Motor neuron (in vitro differentiated cells): Measurements from ENCODE around the gene GBP5. TPM values are rescaled to one million over a fixed set of nuclear protein-coding genes. Genes with fewer than 3 reads are reported as not detected.
"Not testable (repeated sequence)": the region's sequence is repeated elsewhere in the genome, so short reads cannot be mapped to it uniquely, and the experiment has no call there.

ENCODE experiments used
- ATAC-seq, 8 experiments: fragments of 200-7000 bp; cut with Tn5 transposase; replicated peaks in 6 of 8; 2 replicates each; pipeline ENCODE4 v1.8.0; 2021; ENCODE audit warnings: mild to moderate bottlenecking in 8 of 8, moderate library complexity in 8 of 8
- H3K27ac ChIP-seq, 2 donors: fragments of 250-450 bp; sonication (Bioruptor Pico); 2 replicates each; pipeline ENCODE4 v1.9.0; 2021; ENCODE audit warnings: antibody characterized with exemption in 2 of 2, mild to moderate bottlenecking in 2 of 2, moderate library complexity in 1 of 2
- H3K4me1 ChIP-seq, 2 donors: fragments of 250-450 bp; sonication (Bioruptor Pico); replicated peaks in 1 of 2; 2 replicates each; pipeline ENCODE4 v1.6.1; 2021; ENCODE audit warnings: antibody characterized with exemption in 2 of 2, mild to moderate bottlenecking in 2 of 2, moderate library complexity in 1 of 2
- H3K4me3 ChIP-seq, 5 donors: fragments of 250-450 bp; sonication (Bioruptor Pico); 2 replicates each; pipeline ENCODE4 v1.9.0; 2021; ENCODE audit warnings: antibody characterized with exemption in 5 of 5, mild to moderate bottlenecking in 5 of 5, moderate library complexity in 4 of 5
- WGBS, 10 experiments: fragments of 450-650 bp; shearing (Covaris generic); methylation state at CpG; one replicate each; pipeline ENCODE4 v1.0.0; 2022; 5-methylcytosine and 5-hydroxymethylcytosine counted together
- in situ Hi-C, 9 experiments: fragments of 400-800 bp; cut with MboI; loops; one replicate each; pipeline ENCODE4 v1.15.0; 2021; ENCODE audit warnings: low sequenced_read_pairs in 9 of 9, low pct_unique_long_range_greater_than_20kb in 2 of 9; ENCODE audit not compliant: unreplicated experiment in 9 of 9
- total RNA-seq, 8 experiments: library from RNA; unstranded; fragments of 300-600 nt; gene quantifications; 2 replicates each; pipeline versions ENCODE4 v1.2.3 to v1.2.4, GENCODE V29; 2022

The GBP5 gene
- total RNA-seq, 8 experiments from 2014 or later = under 0.01 to 2.5 (median 0.47) TPM; not detected in 1

DNA sequence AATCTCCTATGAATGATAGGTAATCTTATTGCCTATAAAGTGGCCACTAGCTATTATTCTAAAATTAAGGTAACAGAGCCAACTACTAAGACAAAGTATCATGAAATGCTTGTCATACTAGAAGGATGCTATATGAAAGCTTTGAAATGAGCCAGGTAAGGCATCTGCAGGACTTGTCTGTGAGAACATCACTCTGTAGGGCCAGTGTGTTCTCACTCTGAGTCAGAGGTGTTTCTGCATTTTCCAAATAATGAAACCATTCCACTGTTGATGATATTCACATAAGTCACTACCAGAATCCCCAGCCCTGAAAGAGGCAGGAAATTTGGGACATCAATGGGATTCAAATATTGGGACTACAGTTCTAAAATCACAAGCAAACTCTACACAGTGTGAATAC lies 25.8 kb upstream of the GBP5 start:
- ATAC-seq = peak in 3 of 8 experiments; percentile 16 to 43 (median 42)
- in situ Hi-C loops = no loop called here
- Histone ChIP-seq H3K4me1 (no peaks in the 10 kb centered on the region), H3K27ac (no peak overlapping the region), H3K4me3 (no peak overlapping the region)

DNA sequence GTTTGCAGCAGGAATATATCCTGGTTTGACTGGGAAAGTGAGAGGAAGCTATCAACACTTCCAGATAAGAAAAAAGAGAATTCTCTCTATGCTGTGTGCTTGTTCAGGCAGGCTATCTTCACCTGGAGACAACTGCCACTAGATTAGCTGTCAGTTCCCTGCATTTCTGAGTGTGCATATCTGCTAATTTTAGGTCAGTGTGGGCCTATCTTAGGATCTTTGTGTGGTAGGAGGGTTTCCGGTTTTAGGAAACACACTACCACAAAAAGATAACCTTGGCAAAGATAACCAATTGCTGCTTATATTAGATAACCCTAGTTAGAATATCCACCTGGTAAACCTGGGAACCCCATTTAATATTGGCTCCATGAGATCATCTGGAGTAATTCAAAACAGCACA lies 22.5 kb upstream of the GBP5 start:
- H3K4me1 ChIP-seq = no peaks in the 10 kb centered on the region
- in situ Hi-C loops = no loop called here
- ATAC-seq = no peak
- H3K27ac ChIP-seq = no peak overlapping the region
- WGBS, 10 experiments = 33 to 100% (median 91%) methylated on average over 1 of the region's 1 CpG; no CpG with 5 or more reads in 4 of the 10 experiments
- H3K4me3 ChIP-seq = no peak overlapping the region

DNA sequence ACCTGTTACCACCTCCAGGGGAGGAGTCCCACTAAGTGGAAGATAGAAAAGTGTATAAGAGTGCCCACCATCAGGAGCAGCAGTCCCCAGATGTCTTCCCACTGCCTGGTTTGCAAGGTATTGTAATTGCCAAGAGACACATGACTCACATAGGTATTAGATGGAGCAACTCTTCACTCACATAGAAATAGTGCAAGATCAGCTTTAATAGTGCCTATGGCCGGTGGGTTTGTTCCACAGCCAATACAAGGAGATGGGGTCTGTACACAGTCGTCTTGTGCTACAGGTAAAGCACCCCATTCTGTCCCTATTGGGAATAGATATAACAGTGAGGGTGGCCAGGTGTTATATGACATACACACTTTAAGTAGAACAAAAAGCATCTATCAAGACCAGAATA lies 18.6 kb upstream of the GBP5 start:
- Histone ChIP-seq H3K4me3 (no peak overlapping the region), H3K27ac (no peak overlapping the region), H3K4me1 (no peaks in the 10 kb centered on the region)
- 40 to 82% (median 64%) methylated on average over 1 to 2 of the region's 2 CpGs; no CpG with 5 or more reads in 4 of the 10 experiments for WGBS, 10 experiments
- in situ Hi-C loops = no loop called here
- no peak for ATAC-seq

DNA sequence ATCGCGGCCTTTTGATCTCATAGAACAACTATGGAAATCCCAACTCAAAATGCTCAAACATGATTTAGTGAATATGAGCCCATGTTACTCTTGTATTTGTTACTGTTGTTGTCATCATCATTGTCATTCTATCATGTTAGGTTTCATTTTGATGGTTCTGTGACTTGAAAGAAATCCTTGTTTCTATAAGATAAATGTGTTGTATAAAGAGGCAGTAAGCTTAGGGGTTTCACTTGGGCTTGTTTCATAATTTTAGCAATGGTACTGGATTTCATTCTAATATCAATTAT lies 15.3 kb upstream of the GBP5 start:
- in situ Hi-C loops = no loop called here
- H3K27ac ChIP-seq = no peak overlapping the region
- no peak for ATAC-seq
- H3K4me1 ChIP-seq = no peaks in the 10 kb centered on the region
- 88 to 100% (median 97%) methylated on average over 2 of the region's 2 CpGs; no CpG with 5 or more reads in 3 of the 10 experiments for WGBS, 10 experiments
- no peak overlapping the region for H3K4me3 ChIP-seq

DNA sequence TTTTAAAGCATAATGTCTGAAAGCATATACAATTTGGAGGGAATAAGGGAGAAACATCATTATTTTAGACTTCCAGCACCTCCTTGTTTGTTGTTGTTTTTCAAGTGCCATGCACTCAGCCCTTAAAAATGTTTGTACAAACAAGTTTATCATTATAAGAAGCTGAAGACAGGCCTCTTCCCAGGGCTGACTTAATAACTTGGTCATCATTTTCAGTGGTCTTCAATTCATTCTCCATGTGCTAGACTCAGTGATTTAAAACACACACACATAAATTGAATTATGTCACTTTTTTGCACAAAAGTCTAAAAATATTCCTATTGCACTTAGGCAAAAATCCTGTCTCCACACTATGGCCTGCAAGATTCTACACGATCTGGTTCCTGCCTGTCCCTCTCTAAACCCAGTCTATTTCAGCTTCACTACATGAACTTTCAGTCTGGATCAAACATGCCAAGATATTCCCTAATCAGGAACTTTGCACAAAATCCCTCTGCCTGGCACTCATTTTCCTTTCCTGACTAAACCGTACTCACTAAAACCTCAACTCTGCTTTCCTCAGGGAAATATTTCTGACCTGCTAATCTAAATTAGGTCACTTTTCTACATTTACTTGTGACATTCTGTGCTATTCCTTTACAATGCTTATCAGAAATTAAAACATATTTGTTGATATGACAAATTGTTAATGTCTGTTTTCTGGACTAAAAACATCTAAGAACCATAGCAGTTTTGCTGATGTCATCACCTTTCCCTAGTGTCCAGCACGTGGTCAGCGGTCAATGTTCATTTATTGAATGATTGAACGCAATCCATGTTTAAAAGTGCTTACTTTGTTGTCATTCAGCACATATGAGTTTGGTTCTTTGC lies 14.8 kb upstream of the GBP5 start:
- no peak overlapping the region for H3K4me3 ChIP-seq
- H3K27ac ChIP-seq = no peak overlapping the region
- no peak for ATAC-seq
- in situ Hi-C loops = no loop called here
- 37 to 86% (median 64%) methylated on average over 1 to 5 of the region's 5 CpGs; no CpG with 5 or more reads in 1 of the 10 experiments for WGBS, 10 experiments
- no peaks in the 10 kb centered on the region for H3K4me1 ChIP-seq

DNA sequence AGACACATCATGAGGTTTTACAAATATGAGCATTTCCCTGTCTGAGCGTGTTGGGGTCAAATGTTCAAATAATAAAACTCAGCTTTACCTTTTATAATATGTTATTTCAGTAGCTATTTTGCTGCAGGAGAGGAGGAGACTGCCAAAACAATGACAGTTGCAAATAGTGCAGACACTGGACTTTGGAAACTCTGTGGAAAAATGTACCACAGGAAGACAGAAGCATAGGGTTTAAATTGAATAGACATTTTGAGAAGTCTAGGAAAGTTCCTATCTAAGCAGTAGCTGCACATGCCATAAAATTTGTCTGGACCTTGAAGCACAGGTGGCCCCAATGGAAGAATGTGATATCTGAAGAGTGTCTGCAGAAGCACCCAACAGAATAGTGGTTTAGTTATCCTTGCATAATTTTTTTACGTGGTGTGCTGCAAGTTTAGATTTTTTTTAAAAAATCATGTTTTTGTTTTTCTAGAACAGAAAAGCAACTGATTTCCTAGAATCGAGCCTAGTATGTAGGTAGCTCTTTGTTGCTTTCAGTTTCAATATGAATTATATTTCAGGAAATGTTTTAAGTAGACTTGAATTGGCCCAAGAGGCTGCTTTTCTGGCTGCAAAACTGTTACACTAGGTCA lies 14.0 kb upstream of the GBP5 start:
- Histone ChIP-seq H3K27ac (no peak overlapping the region), H3K4me3 (no peak overlapping the region), H3K4me1 (no peaks in the 10 kb centered on the region)
- in situ Hi-C loops = no loop called here
- ATAC-seq = peak in 1 of 8 experiments; percentile 31
- 26 to 89% (median 69%) methylated on average over 1 to 3 of the region's 3 CpGs for WGBS, 10 experiments

DNA sequence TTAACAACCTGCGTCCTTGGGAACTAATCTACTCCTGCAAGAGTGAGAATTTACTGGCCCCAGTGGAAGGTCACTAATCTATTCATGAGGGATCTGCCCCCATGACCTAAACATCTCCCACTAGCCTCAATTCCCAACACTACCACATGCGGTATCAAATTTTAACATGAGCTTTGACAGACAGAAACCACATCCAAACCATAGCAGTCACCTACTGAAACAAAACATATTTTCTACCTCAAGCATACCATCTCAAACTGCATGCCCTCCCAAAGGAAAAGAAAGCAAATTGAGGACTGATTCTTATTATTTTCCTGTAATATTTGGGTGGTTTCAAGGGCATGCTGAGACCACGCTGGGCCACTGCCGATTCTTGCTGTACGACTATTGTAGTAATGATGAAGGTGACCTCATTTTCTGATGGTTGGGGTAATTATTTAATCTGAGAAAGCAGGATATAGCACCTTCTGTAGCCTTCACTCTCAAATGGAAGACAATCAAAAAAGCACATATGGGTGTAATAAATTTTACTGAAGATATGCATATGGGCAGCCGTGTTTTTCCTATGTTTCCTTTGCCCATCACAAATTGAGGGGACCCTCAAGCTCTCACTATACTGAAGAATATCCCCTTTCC lies 13.2 kb upstream of the GBP5 start:
- WGBS, 10 experiments = 57 to 100% (median 84%) methylated on average over 1 to 6 of the region's 6 CpGs
- no peaks in the 10 kb centered on the region for H3K4me1 ChIP-seq
- in situ Hi-C loops = no loop called here
- H3K27ac ChIP-seq = no peak overlapping the region
- no peak overlapping the region for H3K4me3 ChIP-seq
- ATAC-seq = no peak

DNA sequence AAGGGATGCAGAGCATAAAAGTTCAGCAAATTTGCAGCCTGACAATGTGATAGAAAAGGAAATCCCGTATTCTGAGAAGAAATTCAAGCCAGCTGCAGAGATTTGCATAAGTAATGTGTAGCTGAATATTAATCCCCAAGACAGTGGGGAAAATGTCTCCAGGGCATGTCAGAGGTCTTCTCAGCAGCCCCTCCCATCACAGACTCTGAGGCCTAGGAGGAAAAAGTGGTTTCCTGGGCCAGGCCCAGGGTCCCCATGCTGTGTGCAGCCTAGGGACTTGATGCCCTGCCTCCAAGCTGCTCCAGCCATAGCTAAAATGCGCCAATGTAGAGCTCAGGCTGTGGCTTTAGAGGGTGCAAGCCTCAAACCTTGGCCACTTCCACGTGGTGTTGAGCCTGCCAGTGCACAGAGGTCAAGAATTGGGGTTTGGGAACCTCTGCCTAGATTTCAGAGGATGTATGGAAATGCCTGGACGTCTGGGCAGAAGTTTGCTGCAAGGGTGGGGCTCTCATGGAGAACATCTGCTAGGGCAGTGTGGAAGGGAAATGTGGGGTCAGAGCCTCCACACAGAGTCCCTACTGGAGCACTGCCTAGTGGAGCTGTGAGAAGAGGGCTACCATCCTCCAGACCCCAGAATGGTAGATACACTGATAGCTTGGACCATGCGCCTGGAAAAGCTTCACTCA lies 11.6 kb upstream of the GBP5 start:
- peak in 3 of 8 experiments; percentile 56 to 75 (median 68) for ATAC-seq
- H3K27ac ChIP-seq, in situ Hi-C loops, H3K4me1 ChIP-seq, H3K4me3 ChIP-seq: not testable (repeated sequence)
- WGBS, 10 experiments = 0 to 100% (median 50%) methylated on average over 1 to 5 of the region's 5 CpGs; no CpG with 5 or more reads in 2 of the 10 experiments

DNA sequence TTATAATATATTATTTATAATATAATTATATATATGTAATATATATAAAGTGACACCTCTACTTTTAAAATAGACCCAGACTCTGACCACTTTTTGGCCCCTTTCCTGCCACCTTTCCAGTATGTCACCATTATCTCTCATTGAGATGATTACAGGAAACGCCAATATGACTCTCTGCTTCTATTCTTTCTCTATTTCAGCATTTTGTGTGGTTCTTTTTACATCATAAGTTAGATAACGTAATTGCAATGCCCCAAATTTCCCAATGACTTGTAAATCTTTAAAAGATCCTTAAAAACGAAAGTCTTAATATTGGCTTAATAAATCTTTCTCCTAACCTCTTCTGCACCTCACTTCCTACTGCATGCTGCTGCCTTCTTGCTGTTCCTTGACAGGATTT lies 8.1 kb upstream of the GBP5 start:
- no peaks in the 10 kb centered on the region for H3K4me1 ChIP-seq
- in situ Hi-C loops = no loop called here
- no peak overlapping the region for H3K4me3 ChIP-seq
- no peak for ATAC-seq
- 31 to 81% (median 50%) methylated on average over 1 to 3 of the region's 3 CpGs for WGBS, 10 experiments
- H3K27ac ChIP-seq = no peak overlapping the region

DNA sequence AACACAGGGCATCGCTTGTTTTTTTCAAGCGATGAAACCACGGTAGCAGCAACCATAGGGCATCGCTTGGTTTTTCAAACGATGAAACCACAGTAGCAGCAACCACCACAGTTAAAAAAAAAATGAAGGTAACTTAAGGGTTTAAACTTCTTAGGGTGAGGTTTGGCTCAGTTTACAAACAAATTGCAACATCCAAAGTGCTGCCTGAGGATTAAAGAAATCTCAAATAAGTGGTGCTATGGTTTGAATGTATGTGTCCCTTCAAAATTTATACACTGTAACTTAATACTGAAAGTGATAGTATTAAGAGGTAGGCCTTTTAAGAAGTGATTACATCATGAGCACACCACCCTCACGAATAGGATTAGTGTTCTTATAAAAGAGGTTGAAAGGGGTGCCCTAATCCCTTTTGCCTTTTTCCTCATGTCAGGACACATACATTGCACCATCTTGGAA lies 6.4 kb upstream of the GBP5 start:
- no peak overlapping the region for H3K4me3 ChIP-seq
- WGBS, 10 experiments = 77 to 100% (median 87%) methylated on average over 1 to 6 of the region's 6 CpGs
- no peak for ATAC-seq
- in situ Hi-C loops = no loop called here
- H3K4me1 ChIP-seq = no peaks in the 10 kb centered on the region
- H3K27ac ChIP-seq = no peak overlapping the region

DNA sequence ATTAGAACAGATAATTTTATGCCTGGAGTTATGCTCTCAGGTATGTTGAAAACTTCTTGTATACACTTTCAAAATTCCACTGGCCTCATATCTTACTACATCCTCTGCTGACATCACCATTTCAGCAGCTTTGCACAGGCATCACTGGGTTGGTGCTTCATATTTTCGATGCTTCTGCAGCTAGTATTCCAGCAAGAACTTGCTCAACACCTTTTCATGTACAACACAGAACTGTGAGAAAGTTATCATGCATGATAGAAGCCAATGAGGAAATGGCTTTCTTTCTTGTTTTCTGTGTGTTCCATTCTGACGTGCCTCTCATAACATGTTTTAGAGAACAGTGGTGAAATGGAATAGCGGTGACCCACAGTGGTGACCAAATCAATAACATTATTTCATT lies 5.1 kb upstream of the GBP5 start:
- ATAC-seq = no peak
- in situ Hi-C loops = no loop called here
- no peak overlapping the region for H3K4me3 ChIP-seq
- H3K4me1 ChIP-seq = no peaks in the 10 kb centered on the region
- H3K27ac ChIP-seq = no peak overlapping the region
- WGBS, 10 experiments = 66 to 100% (median 87%) methylated on average over 1 to 3 of the region's 3 CpGs

DNA sequence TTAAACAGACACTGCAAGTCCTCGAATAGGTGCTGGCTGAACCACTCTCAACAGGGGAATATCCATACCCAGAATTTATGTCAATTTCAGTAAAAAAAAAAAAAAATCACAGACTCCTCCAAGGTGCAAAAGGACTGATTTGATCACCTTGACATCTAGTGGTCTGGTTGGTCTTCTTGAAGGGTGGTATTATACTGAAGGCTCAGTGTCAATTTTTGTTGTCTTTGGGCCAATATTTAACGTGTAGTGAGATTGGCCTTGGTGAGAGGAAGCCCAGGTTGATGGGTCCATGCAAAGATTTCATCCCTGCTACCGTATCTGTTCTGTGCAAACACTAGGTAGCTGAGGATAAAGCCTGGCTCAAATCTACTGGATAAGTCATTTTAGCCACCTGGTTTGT lies 4.0 kb upstream of the GBP5 start:
- Histone ChIP-seq H3K4me3 (no peak overlapping the region), H3K4me1 (no peaks in the 10 kb centered on the region), H3K27ac (no peak overlapping the region)
- in situ Hi-C loops = no loop called here
- 20 to 94% (median 50%) methylated on average over 1 to 3 of the region's 3 CpGs; no CpG with 5 or more reads in 3 of the 10 experiments for WGBS, 10 experiments
- peak in 2 of 8 experiments; percentile 12 to 56 for ATAC-seq

DNA sequence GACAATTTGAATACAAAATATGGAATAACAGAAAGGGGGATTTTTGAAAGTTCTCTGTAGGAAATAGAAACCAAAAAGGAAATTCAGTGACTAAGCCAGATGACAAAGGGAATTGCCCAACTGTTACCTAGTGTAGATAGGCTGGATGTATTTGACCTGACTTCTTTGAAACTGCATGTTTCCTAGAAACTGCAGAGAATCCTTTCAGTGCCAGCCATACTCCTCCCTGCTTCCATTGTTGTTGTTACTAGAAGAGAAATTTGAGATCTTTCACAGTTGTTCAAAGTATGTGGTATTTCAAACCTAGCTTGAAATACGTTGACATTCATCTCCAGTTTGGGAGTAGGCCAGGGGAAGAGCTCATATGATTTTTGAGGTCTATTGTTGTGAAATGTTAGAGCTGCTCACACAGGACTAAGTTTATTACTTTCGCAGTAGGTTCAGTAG lies 1.8 kb upstream of the GBP5 start:
- Histone ChIP-seq H3K4me3 (no peak overlapping the region), H3K4me1 (no peaks in the 10 kb centered on the region), H3K27ac (no peak overlapping the region)
- in situ Hi-C loops = no loop called here
- peak in 5 of 8 experiments; percentile 22 to 88 (median 59) for ATAC-seq
- WGBS, 10 experiments = 29 to 100% (median 74%) methylated on average over 1 to 2 of the region's 2 CpGs; no CpG with 5 or more reads in 2 of the 10 experiments
